NCI-H526 (cell line): ENCODE data around the gene GLG1.
"Not testable (repeated sequence)": the region's sequence is repeated elsewhere in the genome, so short reads cannot be mapped to it uniquely, and the experiment has no call there.

Experiments used
- DNase-seq, 2 experiments: peaks; one replicate each; lab custom pipeline; 2025; lab: John Stamatoyannopoulos, UW

GLG1 gene

DNA sequence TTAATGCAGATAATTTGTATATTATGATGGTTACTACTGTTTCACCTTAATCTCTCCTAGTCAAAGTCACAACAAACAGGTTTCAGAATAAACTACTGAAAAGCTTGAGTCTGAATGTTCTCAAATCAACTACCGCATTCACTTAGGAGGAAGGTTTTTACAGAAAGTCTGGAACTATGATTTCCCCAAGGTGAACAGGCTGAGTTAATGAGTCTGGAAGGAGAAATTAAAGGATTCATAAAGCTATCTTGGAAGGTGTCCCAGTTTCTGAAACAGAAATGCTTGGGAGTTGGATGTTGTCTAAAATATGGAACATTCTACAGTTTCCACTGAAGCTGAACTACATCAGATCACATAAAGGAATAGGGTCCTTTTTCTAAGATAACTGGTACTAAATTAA is 69.2 kb downstream of the GLG1 start:
- DNase-seq = not testable (repeated sequence)

DNA sequence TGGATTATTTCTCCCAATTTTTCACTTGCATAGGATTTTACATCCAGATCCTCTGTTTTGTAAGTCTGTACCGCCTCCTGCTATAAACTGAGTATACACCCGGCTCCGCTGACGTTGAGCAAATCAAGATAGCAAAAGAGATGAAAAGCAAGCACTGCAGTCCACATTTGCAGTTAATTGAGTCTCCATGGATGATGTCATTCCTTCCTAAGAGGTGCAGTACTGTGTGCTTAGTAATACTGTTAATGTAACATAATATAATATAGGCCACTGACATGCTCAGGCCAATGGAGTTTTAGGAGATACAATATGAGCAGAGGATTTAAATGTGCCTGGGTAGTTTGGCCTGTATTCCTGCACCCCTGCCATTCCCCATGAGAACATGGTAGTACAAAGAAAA is 72.3 kb downstream of the GLG1 start:
- DNase-seq = not testable (repeated sequence)

DNA sequence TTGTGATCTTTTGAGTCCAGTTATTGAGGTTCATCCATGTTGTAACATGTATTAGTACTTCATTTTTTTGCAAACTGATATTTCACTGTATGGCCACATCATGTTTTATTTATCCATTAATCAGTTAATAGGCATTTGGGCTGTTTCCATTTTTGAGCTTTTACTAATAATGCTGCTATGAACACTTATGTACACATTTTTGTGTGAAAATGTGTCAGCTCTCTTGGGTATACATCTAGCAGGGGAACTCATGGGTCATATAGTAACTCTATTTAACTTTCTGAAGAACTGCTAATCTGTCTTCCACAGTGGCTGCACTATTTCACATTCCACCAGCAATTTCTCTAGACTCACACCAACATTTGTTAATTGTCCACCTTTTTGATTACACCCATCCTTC is 82.0 kb downstream of the GLG1 start:
- no peak for DNase-seq

DNA sequence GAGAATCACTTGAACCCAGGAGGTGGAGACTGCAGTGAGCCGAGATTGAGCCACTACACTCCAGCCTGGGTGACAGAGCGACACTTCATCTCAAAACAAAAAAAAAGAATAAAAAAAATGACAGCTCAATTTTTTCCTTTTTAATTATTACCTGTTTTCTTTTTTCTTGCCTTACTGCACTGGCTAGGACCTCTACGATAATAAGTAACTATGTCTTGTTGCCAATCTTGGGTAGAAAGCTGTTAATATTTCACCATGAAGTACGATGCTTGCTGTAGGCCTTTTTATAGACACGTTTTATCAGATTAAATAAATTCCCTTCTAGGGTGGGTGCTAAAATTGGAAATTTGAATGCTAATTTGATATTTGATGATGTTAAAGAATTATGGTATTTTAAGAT is 82.8 kb downstream of the GLG1 start:
- no peak for DNase-seq

DNA sequence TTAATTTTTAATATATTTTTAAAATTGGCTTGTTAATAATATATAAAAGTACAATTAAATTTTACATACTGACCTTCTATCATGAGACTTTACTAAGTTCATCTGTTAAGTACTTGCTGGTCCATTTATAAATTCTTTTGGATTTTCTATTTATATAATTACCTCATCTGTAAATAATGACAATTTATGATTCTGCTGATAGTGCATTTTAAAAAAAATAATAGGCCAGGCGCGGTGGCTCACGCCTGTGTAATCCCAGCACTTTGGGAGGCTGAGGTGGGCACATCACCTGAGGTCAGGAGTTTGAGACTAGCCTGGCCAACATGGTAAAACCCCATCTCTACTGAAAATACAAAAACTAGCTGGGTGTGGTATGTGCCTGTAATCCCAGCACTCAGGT is 83.2 kb downstream of the GLG1 start:
- DNase-seq = not testable (repeated sequence)

DNA sequence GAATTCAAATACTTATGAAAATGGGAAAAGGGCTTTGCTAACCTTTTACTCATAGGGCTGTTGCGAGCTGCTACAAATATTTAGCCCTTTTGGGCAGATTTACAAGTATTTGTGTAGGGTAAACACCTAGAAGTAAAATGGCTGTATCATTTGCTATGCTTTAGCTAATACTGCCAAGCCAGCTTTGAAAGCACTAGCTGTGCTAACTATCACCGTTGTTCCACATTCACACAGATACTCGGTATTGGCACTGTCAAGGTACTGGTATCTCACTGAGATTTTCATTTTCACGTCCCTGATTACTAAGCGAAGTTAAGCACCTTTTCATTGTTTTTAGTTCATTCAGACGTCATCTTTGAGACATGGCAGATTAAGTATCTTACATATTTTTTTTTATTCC is 84.8 kb downstream of the GLG1 start:
- DNase-seq = no peak

DNA sequence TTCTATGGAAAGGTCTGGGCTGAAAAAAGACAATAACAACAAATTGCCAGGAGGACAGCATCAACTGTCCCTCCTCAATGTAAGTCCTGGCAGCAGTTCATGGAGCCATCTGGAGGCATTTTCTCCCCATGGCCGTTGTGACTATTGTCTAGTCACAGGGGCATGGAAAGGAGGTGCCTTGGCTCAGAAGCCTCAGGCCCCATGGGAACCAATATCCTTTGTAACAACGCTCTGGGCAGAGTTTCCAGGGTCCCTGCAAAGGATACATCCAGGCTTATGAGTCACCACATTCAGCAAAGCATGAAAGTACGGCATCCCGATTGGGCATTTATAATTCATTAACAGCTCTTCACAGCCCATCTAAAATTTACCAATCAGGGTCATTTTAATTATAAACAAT is 85.2 kb downstream of the GLG1 start:
- DNase-seq = no peak

DNA sequence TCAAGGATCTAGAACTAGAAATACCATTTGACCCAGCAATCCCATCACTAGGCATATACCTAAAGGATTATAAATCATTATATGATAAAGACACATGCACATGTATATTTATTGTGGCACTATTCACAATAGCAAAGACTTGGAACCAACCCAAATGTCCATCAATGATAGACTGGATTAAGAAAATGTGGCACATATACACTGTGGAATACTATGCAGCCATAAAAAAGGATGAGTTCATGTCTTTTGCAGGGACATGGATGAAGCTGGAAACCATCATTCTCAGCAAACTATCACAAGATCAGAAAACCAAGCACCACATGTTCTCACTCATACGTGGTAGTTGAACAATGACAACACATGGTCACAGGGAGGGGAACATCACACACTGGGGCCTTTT is 88.0 kb downstream of the GLG1 start:
- DNase-seq = not testable (repeated sequence)

DNA sequence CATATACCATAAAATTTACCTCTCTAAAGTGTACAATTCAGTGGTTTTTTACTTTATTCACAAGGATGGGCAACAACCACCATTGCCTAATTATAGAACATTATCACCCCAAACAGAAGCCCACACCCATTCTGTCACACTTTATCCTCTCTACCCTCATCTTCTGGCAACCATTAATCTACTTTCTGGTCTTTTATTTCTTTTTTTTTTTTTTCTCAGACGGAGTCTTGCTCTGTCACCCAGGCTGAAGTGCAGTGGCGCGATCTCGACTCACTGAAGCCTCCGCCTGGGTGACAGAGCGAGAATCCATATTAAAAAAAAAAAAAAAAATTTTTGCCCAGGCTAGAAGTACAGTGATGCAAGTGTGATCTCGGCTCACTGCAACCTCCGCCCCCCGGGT is 95.0 kb downstream of the GLG1 start:
- no peak for DNase-seq

DNA sequence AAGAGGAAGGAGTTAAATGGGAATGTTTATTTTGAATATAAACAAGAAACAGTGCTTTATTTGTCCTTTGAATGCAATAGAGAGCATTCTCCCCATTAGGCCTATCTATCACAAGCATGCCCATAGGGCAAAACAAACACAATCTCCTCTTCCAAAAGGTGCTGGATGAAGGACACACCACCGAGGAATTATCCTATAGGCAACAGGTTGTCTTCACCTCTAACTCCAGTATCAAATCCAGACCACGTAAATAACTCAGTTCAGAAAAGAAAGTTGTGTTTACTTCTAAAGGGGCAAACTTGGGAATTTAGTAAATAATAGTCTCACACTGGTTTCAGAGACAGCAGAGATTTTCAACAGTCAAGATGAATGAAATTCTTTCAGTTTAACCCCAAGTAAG is 101.9 kb downstream of the GLG1 start:
- DNase-seq = no peak

DNA sequence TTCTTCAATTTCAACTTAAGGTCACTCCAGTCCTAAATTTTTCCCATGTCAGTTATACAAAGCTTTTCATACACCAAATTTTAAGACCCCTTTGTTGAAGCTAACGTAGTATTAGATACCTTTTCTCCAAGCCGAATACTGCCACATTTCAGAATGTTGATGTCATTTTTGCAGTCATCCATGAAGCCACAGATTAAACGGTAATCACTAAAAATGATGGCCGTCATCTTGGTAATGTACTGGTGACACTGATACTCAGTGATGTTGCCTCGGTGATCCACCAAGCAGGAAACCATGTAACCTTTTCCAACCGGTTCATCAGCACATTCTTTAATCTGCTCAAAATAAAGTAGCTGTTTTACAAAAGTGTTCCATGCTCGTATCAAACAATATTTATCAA is 103.5 kb downstream of the GLG1 start:
- DNase-seq = no peak

DNA sequence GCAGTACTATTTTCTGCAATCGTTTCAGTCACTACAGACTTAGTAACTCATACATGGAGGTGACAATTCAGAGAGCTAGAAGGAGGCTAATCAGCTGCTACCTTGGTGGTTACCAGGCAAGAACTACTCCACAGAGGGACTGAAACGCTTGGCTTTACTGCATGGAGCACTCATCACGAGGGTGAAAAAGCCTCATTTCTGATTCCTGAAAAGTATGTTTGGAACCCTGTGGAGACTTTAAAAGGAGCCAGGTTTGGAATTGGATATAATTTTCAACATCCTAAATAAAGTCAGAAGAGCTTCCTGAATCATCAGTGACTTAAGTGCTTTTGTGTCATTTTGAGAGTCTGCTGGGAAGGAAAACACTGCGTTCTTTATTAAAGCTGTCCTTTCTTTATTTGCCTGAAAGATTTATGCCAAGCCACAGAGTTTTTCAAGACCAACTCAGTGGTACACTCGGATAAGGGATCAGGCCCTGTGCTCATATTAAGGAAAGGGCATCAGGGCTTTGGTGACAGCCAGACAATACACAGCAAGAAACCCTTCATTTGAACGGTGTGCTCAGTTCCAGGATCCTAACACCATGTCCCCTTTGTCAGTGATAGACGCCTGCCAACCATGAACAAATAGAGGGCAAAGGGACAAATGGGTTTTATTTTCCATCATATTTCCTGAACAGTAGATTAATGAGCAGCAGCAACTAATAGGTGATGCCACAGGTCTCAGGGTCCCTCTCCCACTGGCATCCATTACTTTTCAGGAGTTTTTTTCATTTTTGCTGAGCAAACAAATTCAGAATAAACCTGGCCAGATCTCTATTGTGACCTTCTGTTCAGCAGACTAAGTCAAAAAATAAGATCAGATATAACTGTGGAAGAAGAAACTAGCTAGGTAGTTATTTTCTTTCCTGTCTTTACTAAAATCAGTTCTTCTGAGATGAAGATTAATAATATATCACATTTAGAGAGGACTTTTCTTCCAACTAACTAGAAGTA is 105.1 kb downstream of the GLG1 start:
- DNase-seq = no peak

DNA sequence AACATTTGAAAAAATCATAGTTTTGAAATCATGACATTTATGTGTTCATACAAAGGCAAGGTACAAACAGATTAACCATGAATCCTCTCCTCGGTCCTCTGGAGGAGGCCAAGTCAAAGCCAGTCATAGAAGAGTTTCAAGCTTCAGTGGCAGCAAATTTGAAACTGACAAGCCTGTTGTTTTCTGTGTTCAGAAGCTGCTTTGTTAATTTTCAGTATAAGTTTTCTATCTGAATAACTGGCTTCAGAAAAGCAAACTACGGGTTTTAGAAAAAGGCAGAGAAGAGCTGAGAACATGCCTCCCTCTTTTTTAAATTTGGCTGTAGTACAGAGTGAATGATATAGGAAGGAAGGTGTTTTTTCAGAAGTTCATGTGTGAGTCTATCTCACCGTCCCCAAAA is 106.0 kb downstream of the GLG1 start:
- DNase-seq = no peak

DNA sequence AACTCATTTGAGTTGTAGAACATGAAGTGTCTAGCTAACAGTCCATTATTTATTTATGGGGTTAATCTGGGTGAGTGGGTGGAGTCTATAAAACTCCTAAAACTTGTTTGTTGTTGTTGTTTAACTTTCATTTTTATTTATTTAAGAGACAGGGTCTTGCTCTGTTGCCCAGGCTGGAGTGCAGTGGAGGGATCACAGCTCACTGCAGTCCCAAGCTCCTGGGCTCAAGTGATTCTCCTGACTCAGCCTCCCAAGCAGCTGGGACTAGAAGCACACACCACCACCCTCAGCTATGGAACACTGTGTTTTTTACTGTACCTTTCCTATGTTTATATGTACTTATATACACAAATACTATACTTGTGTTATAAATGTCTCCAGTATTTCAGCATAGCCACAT is 107.8 kb downstream of the GLG1 start:
- DNase-seq = no peak

DNA sequence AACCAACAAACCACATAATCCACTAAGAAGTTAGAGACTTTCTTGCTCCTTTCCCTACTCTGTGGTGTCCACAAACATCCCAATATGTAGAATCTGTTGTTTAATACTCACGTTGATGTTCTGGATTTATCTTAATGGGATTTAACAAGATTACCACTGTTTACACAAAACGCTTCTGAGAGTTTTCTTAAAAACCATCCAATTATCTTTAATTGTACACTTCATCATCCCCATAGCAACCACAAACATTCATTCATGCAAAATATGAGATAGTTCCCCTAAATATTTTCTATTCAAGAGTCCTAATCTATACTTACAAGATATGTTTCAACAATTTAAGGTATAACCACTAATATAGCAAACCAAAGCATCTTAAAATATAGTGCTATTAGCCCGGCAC is 109.2 kb downstream of the GLG1 start:
- no peak for DNase-seq

DNA sequence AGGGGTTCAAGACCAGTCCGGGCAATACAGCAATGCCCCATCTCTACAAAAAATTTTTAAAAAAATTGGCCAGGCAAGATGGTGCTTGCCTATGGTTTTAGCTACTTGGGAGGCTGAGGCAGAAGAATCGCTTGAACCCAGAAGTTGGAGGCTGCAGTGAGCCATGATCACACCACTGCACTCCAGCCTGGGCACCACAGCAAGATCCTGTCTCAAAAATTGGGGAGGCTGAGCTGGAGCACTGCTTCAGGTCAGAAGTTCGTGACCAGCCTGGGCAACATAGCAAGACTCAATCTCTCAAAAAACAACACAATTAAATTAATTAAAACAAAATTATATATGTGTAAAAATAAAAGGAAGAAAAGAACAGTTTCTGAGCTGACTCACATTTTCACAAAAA is 110.9 kb downstream of the GLG1 start:
- DNase-seq = no peak

DNA sequence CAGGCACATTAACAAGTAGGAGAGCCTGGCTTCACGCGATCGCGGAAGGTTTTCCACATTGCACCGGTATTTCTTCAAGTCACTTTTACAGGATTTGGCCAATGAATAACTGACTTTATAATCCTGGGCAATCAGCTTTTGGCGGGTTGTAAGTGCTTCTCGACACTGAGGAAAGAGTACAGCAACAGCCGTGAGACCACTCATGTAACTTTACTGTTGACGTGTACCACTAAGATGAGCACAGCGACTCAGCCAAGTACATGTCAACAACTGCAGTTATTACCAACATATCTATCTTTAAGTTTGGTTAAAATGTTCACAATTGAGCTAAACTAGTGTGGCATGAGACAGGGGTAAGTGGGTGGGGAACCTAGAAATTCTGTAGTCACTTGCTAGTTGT is 113.9 kb downstream of the GLG1 start:
- no peak for DNase-seq

DNA sequence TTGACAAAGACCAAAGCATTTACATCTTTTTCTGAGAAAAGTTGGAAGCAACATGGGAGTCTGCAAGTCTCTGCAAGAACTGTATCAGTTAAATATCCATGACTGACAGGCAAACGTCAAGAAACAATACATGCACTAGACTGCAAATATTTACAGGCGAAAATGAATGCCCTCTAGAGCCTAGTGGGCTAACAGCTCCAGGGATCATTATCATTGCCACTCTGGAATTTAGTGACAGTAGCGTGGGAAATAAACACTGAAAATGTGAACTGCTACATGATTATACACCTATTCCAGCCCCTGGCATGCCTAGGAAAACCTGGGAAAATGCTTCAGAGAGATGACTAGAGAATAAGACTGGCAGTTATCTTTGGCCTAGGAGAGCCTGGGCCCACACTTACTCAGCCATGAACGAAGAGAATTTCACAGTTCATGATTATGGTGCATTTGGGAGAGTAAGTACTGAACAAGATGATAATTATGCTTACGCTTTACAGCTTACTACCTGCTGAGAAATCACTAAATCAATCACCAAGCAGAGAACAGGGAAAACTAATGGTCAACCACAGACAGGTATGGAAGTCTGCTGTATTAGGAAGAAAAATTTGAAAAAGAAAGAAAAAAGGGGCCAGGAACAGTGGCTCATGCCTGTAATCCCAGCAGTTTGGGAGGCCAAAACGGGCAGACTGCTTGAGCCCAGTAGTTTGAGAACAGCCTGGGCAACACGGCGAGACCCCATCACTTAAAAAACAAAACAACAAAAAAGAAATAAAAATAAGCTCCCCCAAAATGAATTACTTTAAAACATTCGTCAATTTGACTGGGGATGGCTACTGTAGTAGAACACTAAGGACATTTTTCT is 119.0 kb downstream of the GLG1 start:
- no peak for DNase-seq

DNA sequence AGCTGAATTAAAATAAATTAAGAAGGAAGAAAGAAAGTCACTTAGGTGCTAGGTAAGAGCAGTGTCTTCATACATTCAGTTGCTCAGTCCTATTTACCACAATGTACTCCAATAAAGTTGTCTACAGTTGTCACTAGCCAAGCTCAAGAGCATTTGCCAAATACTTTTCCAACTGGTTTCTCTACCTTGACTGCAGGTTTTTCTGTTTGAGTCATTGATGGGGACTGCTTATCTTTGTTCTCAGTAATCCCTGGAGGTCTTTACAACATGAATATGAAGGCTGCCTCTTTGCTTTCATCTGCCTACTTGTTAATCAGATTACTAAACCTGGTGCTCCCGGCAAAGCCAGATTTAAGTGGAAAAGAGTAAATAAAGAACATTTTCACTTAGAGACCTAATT is 121.0 kb downstream of the GLG1 start:
- DNase-seq = no peak

DNA sequence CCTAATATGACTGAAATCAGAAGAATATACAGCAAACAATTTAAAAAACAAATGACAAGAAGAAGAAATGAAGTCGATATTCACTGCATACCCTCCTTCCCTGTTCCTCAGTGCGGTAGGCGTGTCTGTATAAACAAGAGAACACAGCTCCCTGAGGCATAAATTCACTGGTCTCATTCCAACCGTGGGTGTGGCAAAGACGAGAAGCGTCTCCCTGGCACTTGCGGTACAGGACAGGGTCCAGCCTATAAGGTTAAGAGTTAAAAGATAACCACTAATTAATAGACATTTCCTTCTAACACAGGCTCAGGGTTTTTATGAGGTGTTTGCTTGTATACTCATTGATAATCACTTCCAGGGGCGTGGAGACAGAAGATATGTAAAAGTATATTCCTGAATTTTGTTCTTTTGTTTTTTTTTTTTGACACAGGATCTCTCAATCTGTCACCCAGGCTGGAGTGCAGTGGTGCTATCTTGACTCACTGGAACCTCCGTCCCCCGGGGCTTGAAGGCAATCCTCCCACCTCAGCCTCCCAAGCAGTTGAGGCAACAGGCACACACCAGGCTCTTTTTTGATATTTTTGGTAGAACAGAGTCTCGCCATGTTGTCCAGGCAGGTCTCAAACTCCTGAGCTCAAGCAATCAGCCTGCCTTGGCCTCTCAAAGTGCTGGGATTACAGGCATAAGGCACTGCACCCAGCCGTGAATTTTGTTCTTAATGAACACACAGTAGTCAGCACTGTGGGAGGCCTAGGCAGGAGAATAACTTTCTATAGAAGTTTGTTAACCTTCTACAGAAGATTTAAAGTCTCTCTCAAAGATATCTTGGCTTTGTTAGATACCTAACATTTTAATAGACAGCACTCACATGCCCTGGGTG is 126.5 kb downstream of the GLG1 start:
- DNase-seq = no peak

DNA sequence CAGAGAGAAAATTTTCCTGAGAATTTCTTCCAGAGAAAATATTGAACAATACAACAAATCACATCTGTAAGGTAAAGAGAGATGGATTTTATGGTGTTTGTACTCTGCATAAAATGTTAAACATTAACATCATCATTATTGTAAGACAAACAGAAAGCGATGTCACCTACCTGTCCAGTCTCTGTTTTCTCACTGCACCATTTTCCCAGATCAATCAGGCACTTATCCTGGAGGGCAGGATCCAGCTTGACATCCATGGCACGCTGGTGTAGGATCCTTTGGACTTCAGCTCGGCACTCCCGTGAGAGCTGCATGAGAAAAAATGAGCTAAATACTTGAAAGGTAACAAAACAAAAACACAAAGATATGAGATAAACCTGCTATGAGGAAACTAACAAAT is 129.7 kb downstream of the GLG1 start:
- no peak for DNase-seq

DNA sequence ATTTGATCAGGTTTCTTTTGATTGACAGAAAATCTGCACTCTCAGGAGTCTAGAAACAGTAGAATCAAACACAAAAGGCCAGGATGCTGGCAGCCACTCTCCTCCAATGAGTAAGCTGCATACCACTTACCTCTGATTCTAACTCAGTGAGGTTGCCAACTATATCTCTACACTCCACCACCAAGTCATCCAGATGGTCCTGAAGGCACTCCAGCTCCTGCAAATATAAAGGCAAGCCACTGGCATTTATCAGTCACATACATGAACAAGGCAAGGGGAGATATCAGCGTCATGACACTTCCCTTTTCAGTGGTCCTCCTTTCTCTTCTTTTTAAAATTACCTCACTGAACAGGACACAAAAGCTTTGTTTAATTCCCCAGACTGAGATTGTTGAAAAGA is 132.5 kb downstream of the GLG1 start:
- DNase-seq = no peak
